Gastroesophageal sphincter (tissue), 3 donors: ENCODE data around the gene MOCOS.

Experiments
- POLR2A ChIP-seq, 2 donors: fragments of 450-650 bp; IDR thresholded peaks; one replicate each; pipeline ENCODE4 v1.6.1; 2017; ENCODE audit warnings: antibody characterized with exemption in 2 of 2, mild to moderate bottlenecking in 2 of 2, moderate library complexity in 1 of 2
- TF ChIP-seq, protein P1 (sequence below), 4 experiments: fragments of 200-600 bp in 2 of 4; fragments of 450-650 bp in 2 of 4; sonication (generic) in 1 of 4; IDR thresholded peaks; one replicate each; pipeline ENCODE4 v1.5.1; 2017 to 2019; ENCODE audit warnings: antibody characterized with exemption in 4 of 4, mild to moderate bottlenecking in 2 of 4, moderate library complexity in 2 of 4

DNA sequence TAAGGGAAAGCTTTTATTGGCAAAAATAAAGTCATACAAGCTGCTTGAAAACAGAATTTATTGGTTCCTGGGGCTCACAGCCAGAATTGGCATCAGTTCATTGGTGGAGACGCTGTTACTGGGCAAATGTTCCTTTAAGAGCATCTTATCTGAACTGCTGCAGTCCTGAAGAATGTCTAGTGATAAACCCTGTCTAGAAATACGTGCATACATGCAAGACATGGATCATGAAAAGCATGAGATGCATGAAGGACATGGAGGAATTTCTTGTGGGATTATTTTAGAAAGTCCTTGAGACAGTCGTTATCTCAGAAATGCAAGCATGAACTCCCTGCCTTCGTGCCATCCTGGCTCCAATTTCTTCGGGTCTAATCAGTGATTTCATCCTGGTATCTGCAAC lies 77.7 kb downstream of the MOCOS start:
- TF ChIP-seq, protein P1, sequence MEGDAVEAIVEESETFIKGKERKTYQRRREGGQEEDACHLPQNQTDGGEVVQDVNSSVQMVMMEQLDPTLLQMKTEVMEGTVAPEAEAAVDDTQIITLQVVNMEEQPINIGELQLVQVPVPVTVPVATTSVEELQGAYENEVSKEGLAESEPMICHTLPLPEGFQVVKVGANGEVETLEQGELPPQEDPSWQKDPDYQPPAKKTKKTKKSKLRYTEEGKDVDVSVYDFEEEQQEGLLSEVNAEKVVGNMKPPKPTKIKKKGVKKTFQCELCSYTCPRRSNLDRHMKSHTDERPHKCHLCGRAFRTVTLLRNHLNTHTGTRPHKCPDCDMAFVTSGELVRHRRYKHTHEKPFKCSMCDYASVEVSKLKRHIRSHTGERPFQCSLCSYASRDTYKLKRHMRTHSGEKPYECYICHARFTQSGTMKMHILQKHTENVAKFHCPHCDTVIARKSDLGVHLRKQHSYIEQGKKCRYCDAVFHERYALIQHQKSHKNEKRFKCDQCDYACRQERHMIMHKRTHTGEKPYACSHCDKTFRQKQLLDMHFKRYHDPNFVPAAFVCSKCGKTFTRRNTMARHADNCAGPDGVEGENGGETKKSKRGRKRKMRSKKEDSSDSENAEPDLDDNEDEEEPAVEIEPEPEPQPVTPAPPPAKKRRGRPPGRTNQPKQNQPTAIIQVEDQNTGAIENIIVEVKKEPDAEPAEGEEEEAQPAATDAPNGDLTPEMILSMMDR (IDR thresholded peaks at IDR 0.05), result no peak
- no peak for TF ChIP-seq POLR2A (IDR thresholded peaks at IDR 0.05)
